Renal cortex interstitium (tissue), 15 donors: Measurements from ENCODE around the gene OR6C4. TPM values are rescaled to one million over a fixed set of nuclear protein-coding genes. Genes with fewer than 3 reads are reported as not detected.
"Not testable (repeated sequence)": the region's sequence is repeated elsewhere in the genome, so short reads cannot be mapped to it uniquely, and the experiment has no call there.

Experiments used
- DNase-seq, 11 donors: peaks; one replicate each; pipeline ENCODE4 v3.0.0-alpha.2; 2013; ENCODE audit warnings: low read depth in 9 of 11, low spot score in 4 of 11; ENCODE audit errors: extremely low read depth in 1 of 11
- long read RNA-seq, 16 experiments: transcript quantifications; one replicate each; lab custom pipeline, GENCODE V29; 2026
- polyA plus RNA-seq, 3 donors: library from polyadenylated mRNA; unstranded; fragments of 120-200 nt; gene quantifications; one replicate each; pipeline ENCODE4 v1.2.1, GENCODE V29; 2013; ENCODE audit not compliant: insufficient read length in 3 of 3

The OR6C4 gene
- polyA plus RNA-seq: not detected
- long read RNA-seq, donor 1: 0 reads
- long read RNA-seq, donor 2: 0 reads
- long read RNA-seq, donor 3: 0 reads
- long read RNA-seq, donor 4: 0 reads
- long read RNA-seq, donor 5: 0 reads
- long read RNA-seq, donor 6: 0 reads
- long read RNA-seq, donor 7: 0 reads
- long read RNA-seq, donor 8: 0 reads
- long read RNA-seq, donor 9: 0 reads
- long read RNA-seq, donor 10: 0 reads
- long read RNA-seq, donor 11: 0 reads
- long read RNA-seq, donor 12: 0 reads
- long read RNA-seq, donor 13: 0 reads
- long read RNA-seq, donor 14: 0 reads
- long read RNA-seq, donor 15: 0 reads
- long read RNA-seq, donor 16: 0 reads

DNA sequence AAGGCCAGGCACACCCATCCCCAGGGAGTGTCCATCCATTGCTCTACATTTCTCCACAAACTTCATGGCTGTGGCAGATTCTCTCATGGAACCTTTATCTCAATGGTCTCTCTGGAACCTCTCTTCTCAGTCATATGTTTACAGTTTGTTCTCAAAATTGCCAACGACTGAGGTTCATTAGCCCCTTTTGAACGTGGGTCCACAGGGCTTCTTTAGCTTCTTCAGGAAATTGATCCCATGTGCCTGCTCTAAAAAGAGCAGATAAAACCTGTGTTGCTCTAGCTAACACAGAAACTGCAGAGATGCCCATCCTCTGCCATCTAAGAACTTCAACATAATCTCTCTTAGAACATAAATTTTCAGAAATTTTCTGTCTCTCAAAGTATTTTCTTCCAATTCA, at the start of gene OR6C4:
TSS of gene OR6C4 (plus strand) at position 301 of the 400 bp plus-strand sequence. CDS start 1,625 bp downstream, outside the sequence.
- no peak for DNase-seq

GRCh38 chr12:55499810-55500252, 49.6 kb upstream of the OR6C4 start:
- peak in 3 of 11 donors; percentile 1 to 14 (median 4) for DNase-seq

GRCh38 chr12:55501601-55502000, 47.8 kb upstream of the OR6C4 start:
- DNase-seq: no peak

DNA sequence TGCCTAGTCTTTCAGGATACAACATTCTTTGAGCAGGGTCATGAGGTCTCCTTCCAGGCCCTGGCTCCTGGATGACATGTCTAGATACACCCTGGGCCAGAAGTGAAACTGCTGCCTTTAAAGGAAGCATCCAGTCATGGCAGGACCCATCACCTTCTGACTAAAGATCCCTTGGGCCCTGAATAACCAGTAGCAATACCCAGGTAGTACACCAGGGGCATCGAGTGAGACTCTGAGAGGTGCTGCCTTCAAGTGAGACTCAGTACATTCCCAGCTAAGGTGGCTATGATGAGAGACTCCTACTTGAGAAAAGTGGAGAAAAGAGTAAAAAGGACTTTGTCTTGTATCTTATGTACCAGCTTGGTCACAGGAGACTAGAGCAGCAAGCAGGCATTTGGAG, 33.7 kb upstream of the OR6C4 start:
- no peak for DNase-seq

DNA sequence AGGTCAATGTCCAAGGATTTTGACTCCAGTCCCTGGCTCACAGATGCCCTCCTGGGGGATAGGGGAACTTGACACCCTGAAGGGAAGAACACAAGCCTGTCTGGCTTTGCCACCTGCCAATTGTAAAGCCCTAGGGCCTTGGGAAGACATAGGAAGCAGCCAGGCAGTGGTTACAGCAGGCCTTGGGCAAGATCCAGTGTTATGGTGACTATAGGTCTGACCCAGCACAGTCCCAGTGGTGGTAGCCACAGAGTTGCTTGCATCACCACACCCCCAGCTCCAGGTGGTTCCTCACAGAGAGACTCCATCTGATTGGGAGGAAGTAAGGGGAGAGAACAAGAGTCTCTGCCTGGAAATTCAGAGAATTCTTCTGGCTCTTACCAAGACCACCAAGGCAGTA, 33.0 kb upstream of the OR6C4 start:
- DNase-seq: no peak

DNA sequence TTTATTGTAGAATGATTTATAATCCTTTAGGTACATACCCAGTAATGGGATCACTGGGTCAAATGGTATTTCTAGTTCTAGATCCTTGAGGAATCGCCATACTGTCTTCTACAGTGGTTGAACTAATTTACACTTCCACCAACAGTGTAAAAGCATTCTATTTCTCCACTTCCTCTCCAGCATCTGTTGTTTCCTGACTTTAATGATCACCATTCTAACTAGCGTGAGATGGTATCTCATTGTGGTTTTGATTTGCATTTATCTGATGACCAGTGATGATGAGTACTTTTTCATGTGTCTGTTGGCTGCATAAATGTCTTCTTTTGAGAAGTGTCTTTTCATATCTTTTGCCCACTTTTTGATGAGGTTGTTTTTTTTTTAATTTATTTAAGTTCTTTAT, 1.2 kb upstream of the OR6C4 start:
- not testable (repeated sequence) for DNase-seq

- DNase-seq: no peak
Observed at GRCh38 chr12:55548756-55549155, 646 bp upstream of the OR6C4 start.

GRCh38 chr12:55554296-55554695, 4.9 kb downstream of the OR6C4 start:
- no peak for DNase-seq

GRCh38 chr12:55570060-55570459, 20.7 kb downstream of the OR6C4 start:
- DNase-seq: not testable (repeated sequence)

DNA sequence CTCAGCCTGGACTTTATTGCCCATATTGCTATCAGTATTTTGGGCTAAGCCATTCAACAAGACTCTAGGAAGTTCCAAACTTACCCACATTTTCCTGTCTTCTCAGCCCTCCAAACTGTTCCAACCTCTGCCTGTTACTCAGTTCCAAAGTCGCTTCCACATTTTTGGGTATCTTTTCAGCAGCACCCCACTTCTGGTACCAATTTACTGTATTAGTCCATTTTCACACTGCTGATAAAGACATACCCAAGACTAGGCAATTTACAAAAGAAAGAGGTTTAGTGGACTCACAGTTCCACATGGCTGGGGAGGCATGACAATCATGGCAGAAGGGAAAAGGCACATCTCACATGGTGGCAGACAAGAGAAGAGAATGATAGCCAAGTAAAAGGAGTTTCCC, 21.3 kb downstream of the OR6C4 start:
- DNase-seq: not testable (repeated sequence)

DNA sequence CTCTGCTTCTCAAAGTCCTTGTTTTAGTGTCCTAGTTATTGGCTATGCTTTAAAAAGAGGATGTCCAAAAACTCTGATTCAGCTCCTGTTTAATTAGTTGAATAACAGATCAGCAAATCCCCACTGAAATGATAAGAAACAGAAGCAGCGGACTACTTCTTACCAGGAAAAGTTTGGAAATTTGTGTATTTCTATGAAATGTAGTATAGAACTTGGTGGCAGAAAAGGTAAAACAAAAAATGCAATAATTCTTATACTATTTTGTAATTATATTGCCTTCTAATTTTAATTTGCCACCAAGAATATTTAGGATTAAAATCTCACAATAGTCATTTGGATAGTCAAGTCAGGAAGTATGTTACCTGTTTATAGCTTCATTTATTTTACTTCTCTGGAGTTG, 22.8 kb downstream of the OR6C4 start, which contains the start of gene OR2AP1:
TSS of gene OR2AP1 (plus strand) at position 301 of the 400 bp plus-strand sequence. CDS start 1,947 bp downstream, outside the sequence.
- no peak for DNase-seq

GRCh38 chr12:55582066-55582465, 32.7 kb downstream of the OR6C4 start:
- DNase-seq: no peak

GRCh38 chr12:55585817-55586216, 36.4 kb downstream of the OR6C4 start:
- no peak for DNase-seq

- not testable (repeated sequence) for DNase-seq
Observed at GRCh38 chr12:55590152-55590551, 40.8 kb downstream of the OR6C4 start.

Other genes starting within 250 kb of the OR6C4 start
- gene OR6C1, start 235.3 kb upstream of the OR6C4 start, polyA plus RNA-seq: not detected
- gene OR6C3, start 218.9 kb upstream of the OR6C4 start, polyA plus RNA-seq: not detected
- gene OR6C75, start 186.6 kb upstream of the OR6C4 start, polyA plus RNA-seq: under 1 TPM in 1 of 3 donors, not detected in 2; 0.11 TPM
- not detected for gene OR6C65, start 149.1 kb upstream of the OR6C4 start, polyA plus RNA-seq
- gene OR6C76, start 123.3 kb upstream of the OR6C4 start, polyA plus RNA-seq: not detected
- gene OR6C2, start 105.5 kb upstream of the OR6C4 start, polyA plus RNA-seq: not detected
- not detected for gene OR6C70, start 79.5 kb upstream of the OR6C4 start, polyA plus RNA-seq
- gene OR6C68, start 57.2 kb upstream of the OR6C4 start, polyA plus RNA-seq: not detected
- not detected for gene OR2AP1, start 22.9 kb downstream of the OR6C4 start, polyA plus RNA-seq
- not detected for gene OR10P1, start 87.3 kb downstream of the OR6C4 start, polyA plus RNA-seq
- 10 to 100 TPM; 23.7 to 45.7 (median 44.0) TPM for gene ITGA7, start 158.3 kb downstream of the OR6C4 start, polyA plus RNA-seq
- 100 to 1,000 TPM; 102 to 143 (median 110) TPM for gene BLOC1S1, start 166.4 kb downstream of the OR6C4 start, polyA plus RNA-seq
- 10 to 100 TPM; 22.5 to 46.1 (median 24.5) TPM for gene RDH5, start 170.8 kb downstream of the OR6C4 start, polyA plus RNA-seq
- gene CD63, start 179.4 kb downstream of the OR6C4 start, polyA plus RNA-seq: 100 to 1,000 TPM; 647 to 692 (median 648) TPM
- 10 to 100 TPM; 19.5 to 25.6 (median 20.6) TPM for gene GDF11, start 193.5 kb downstream of the OR6C4 start, polyA plus RNA-seq